ENCODE measurements around the gene ST3GAL6.

Gene ST3GAL6

GRCh38 chr3:98782824-98783500 is 19.8 kb downstream of the ST3GAL6 start:
- no peak for DNase-seq (ENCODE audit: low read depth, low spot score)
- no peaks in the 10 kb centered on the region for H3K9me3 ChIP-seq (ENCODE audit: low read depth, low read length)
- no peak overlapping the region for H3K4me3 ChIP-seq
- no peak overlapping the region for H3K27ac ChIP-seq
- H3K36me3 ChIP-seq (ENCODE audit: insufficient read depth, low read length), result no peaks in the 10 kb centered on the region
- no peak overlapping the region for H3K9ac ChIP-seq (ENCODE audit: insufficient read length)
- TF ChIP-seq FOXP2 (optimal IDR thresholded peaks at IDR 0.05; ENCODE audit: control extremely low read depth, extremely low read length, insufficient read depth) (no peak), POLR2AphosphoS5 (IDR thresholded peaks at IDR 0.05; ENCODE audit: borderline replicate concordance, low read depth, low read length) (no peak), EZH2 (IDR thresholded peaks at IDR 0.05) (no peak)

- TF ChIP-seq FOXP2 (optimal IDR thresholded peaks at IDR 0.05; ENCODE audit: control extremely low read depth, extremely low read length, insufficient read depth) (no peak), POLR2AphosphoS5 (IDR thresholded peaks at IDR 0.05; ENCODE audit: borderline replicate concordance, low read depth, low read length) (no peak), EZH2 (IDR thresholded peaks at IDR 0.05) (no peak)
- H3K9me3 ChIP-seq (ENCODE audit: low read depth, low read length), result no peaks in the 10 kb centered on the region
- H3K27ac ChIP-seq, result no peak overlapping the region
- H3K36me3 ChIP-seq (ENCODE audit: insufficient read depth, low read length), result no peaks in the 10 kb centered on the region
- no peak overlapping the region for H3K4me3 ChIP-seq
- H3K9ac ChIP-seq (ENCODE audit: insufficient read length), result no peak overlapping the region
- no peak for DNase-seq (ENCODE audit: low read depth, low spot score)
These were observed 20.9 kb downstream of the ST3GAL6 start for GRCh38 chr3:98784042-98784441.

GRCh38 chr3:98784666-98785600 is 21.8 kb downstream of the ST3GAL6 start:
- Histone ChIP-seq H3K9me3 (ENCODE audit: low read depth, low read length) (no peaks in the 10 kb centered on the region), H3K27ac (no peak overlapping the region), H3K36me3 (ENCODE audit: insufficient read depth, low read length) (no peaks in the 10 kb centered on the region), H3K9ac (ENCODE audit: insufficient read length) (no peak overlapping the region), H3K4me3 (no peak overlapping the region)
- TF ChIP-seq FOXP2 (optimal IDR thresholded peaks at IDR 0.05; ENCODE audit: control extremely low read depth, extremely low read length, insufficient read depth), result no peak
- TF ChIP-seq EZH2 (IDR thresholded peaks at IDR 0.05), result no peak
- DNase-seq (ENCODE audit: low read depth, low spot score), result no peak

DNA sequence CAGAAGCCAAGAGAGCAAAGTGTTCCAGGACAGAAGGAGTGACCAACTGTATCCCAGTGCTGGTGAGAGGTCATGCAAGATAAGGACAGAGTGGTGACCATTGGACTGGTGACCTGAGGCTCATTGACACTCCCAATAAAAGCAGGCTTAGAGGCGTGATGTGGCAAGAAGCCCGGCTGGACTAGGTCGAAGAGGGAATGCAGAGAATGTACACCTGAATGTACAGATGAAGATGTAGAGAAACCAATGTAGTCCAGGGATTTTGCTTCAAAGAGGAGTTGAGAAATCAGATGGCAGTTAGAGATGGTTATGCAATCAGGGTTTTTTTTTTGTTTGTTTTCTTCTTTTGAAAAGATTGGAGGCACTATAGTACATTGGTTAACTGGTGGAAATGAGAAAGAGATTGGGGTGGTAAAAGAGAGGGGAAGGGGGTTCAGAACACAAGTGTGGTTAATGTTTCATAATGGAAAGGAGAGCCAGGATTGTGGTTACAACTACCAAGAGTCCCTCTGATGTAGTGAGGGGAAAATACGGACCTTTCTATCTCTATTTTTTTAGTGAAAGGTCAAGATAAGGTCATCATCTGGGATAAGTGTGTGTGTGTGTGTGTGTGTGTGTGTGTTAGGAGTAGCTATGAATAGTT is 23.3 kb downstream of the ST3GAL6 start:
- TF ChIP-seq POLR2AphosphoS5 (IDR thresholded peaks at IDR 0.05; ENCODE audit: borderline replicate concordance, low read depth, low read length), result no peak
- TF ChIP-seq FOXP2 (optimal IDR thresholded peaks at IDR 0.05; ENCODE audit: control extremely low read depth, extremely low read length, insufficient read depth), result no peak
- no peak for TF ChIP-seq EZH2 (IDR thresholded peaks at IDR 0.05)

GRCh38 chr3:98787181-98787580 is 24.0 kb downstream of the ST3GAL6 start:
- Histone ChIP-seq H3K9ac (ENCODE audit: insufficient read length) (no peak overlapping the region), H3K4me3 (no peak overlapping the region), H3K9me3 (ENCODE audit: low read depth, low read length) (no peaks in the 10 kb centered on the region), H3K36me3 (ENCODE audit: insufficient read depth, low read length) (no peaks in the 10 kb centered on the region), H3K27ac (no peak overlapping the region)
- DNase-seq (ENCODE audit: low read depth, low spot score), result no peak
- no peak for TF ChIP-seq FOXP2 (optimal IDR thresholded peaks at IDR 0.05; ENCODE audit: control extremely low read depth, extremely low read length, insufficient read depth)
- TF ChIP-seq EZH2 (IDR thresholded peaks at IDR 0.05), result no peak
- TF ChIP-seq POLR2AphosphoS5 (IDR thresholded peaks at IDR 0.05; ENCODE audit: borderline replicate concordance, low read depth, low read length), result no peak

More for the DNA sequence above, 23.3 kb downstream of the ST3GAL6 start:
- H3K36me3 ChIP-seq (ENCODE audit: insufficient read depth, low read length), result no peaks in the 10 kb centered on the region
- H3K27ac ChIP-seq, result no peak overlapping the region
- H3K9me3 ChIP-seq (ENCODE audit: low read depth, low read length), result no peaks in the 10 kb centered on the region
- H3K9ac ChIP-seq (ENCODE audit: insufficient read length), result no peak overlapping the region
- no peak for DNase-seq (ENCODE audit: low read depth, low spot score)
- no peak overlapping the region for H3K4me3 ChIP-seq

DNA sequence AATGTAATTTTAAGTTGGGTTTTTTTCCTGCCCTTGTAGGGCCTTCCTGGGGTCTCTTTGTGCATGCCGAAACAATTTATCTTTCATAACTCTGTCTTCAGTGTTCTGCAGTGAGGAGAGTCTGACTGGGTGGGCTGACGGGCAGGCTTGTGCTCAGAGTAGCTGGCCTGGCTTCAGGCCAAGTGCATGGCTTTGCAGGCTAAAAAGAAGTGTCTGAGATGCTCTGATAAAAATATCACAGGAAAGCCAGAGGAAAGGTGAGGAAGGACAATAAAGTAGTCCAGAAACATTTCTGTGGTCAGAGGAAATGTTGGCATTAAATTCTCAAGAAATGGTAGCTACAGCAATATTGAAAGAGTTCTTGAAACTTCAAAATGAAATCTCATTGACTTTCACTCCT is 25.5 kb downstream of the ST3GAL6 start:
- H3K27ac ChIP-seq, result no peak overlapping the region
- no peak for DNase-seq (ENCODE audit: low read depth, low spot score)
- no peak overlapping the region for H3K9ac ChIP-seq (ENCODE audit: insufficient read length)
- no peaks in the 10 kb centered on the region for H3K9me3 ChIP-seq (ENCODE audit: low read depth, low read length)
- H3K36me3 ChIP-seq (ENCODE audit: insufficient read depth, low read length), result no peaks in the 10 kb centered on the region
- no peak overlapping the region for H3K4me3 ChIP-seq
- TF ChIP-seq POLR2AphosphoS5 (IDR thresholded peaks at IDR 0.05; ENCODE audit: borderline replicate concordance, low read depth, low read length) (no peak), EZH2 (IDR thresholded peaks at IDR 0.05) (no peak), FOXP2 (optimal IDR thresholded peaks at IDR 0.05; ENCODE audit: control extremely low read depth, extremely low read length, insufficient read depth) (no peak)

DNA sequence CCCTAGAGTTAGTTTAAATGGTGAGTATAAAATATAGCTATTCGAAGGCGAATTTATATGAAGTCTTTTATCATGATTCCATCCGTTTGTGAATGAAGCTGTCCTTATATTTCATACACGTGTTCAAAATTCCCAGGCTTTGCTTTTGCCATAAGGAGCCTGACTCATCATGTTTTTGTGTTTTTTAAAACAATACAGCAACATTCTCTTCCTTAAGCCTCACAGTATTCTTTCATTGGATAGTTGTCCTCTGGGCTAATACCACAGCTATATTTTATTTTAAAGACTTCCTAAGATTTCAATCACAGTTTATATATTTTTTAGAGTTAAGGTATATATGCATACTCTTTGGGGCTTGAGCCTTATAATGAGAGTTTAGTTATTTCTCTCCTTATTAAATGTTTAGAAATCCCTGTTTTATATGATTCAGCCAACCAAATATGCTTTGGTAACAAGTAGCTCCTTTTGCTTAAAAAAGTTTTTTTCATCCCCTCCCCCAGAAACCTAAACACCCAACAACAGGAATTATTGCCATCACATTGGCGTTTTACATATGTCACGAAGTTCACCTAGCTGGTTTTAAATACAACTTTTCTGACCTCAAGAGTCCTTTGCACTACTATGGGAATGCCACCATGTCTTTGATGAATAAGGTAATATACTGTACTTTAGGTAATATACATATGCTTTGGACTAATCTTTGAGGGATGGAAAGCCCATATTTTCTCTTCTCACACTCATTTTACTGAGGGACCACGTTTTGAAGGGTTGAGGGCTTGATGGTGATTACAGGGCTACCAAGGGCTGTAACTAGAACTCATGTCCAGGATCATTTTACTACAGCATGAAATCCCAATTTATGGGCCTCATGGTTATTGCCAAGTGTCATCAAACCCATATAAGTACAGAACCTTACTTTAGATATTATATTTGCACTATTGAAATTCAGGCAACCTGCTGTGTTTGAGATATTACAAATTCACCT is 28.5 kb downstream of the ST3GAL6 start:
- Histone ChIP-seq H3K36me3 (ENCODE audit: insufficient read depth, low read length) (0 out of 2 replicates have a peak, but pooled peaks cover 5% of the 10 kb centered on the region), H3K9me3 (ENCODE audit: low read depth, low read length) (no peaks in the 10 kb centered on the region), H3K27ac (no peak overlapping the region), H3K9ac (ENCODE audit: insufficient read length) (no peak overlapping the region), H3K4me3 (no peak overlapping the region)
- no peak for TF ChIP-seq POLR2AphosphoS5 (IDR thresholded peaks at IDR 0.05; ENCODE audit: borderline replicate concordance, low read depth, low read length)
- no peak for TF ChIP-seq FOXP2 (optimal IDR thresholded peaks at IDR 0.05; ENCODE audit: control extremely low read depth, extremely low read length, insufficient read depth)
- TF ChIP-seq EZH2 (IDR thresholded peaks at IDR 0.05), result no peak
- DNase-seq (ENCODE audit: low read depth, low spot score), result no peak

Data from SK-N-MC (cell line).